Measurements from ENCODE around the gene PPEF2. TPM values are rescaled to one million over a fixed set of nuclear protein-coding genes. Genes with fewer than 3 reads are reported as not detected.

The PPEF2 gene
- total RNA-seq, 1 donor from 2014 or later = not detected

- H3K4me1 ChIP-seq (ENCODE audit: insufficient read depth, low read length) = no peaks in the 10 kb centered on the region
- no peak overlapping the region for H3K4me3 ChIP-seq (ENCODE audit: insufficient read depth, low read depth, low read length)
- peaks cover 4% of the 10 kb centered on the region for H3K27me3 ChIP-seq (ENCODE audit: insufficient read depth, low read length)
- FAIRE-seq (no peak), DNase-seq (ENCODE audit: low read depth) (no peak)
- no peaks in the 10 kb centered on the region for H3K79me2 ChIP-seq (ENCODE audit: insufficient read depth, low read length)
- H2AFZ ChIP-seq (ENCODE audit: low read depth, low read length) = no peak overlapping the region
- TF ChIP-seq, protein P1, sequence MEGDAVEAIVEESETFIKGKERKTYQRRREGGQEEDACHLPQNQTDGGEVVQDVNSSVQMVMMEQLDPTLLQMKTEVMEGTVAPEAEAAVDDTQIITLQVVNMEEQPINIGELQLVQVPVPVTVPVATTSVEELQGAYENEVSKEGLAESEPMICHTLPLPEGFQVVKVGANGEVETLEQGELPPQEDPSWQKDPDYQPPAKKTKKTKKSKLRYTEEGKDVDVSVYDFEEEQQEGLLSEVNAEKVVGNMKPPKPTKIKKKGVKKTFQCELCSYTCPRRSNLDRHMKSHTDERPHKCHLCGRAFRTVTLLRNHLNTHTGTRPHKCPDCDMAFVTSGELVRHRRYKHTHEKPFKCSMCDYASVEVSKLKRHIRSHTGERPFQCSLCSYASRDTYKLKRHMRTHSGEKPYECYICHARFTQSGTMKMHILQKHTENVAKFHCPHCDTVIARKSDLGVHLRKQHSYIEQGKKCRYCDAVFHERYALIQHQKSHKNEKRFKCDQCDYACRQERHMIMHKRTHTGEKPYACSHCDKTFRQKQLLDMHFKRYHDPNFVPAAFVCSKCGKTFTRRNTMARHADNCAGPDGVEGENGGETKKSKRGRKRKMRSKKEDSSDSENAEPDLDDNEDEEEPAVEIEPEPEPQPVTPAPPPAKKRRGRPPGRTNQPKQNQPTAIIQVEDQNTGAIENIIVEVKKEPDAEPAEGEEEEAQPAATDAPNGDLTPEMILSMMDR (IDR thresholded peaks at IDR 0.05; ENCODE audit: insufficient read depth, low read depth, low read length) = no peak
- TF ChIP-seq EZH2 (IDR thresholded peaks at IDR 0.05; ENCODE audit: insufficient read depth, low read length) = no peak
- no peaks in the 10 kb centered on the region for H4K20me1 ChIP-seq (ENCODE audit: insufficient read depth, low read length)
- no peak overlapping the region for H3K27ac ChIP-seq (ENCODE audit: low read depth, low read length)
- no peak overlapping the region for H3K4me2 ChIP-seq (ENCODE audit: low read length)
- peaks cover 7% of the 10 kb centered on the region for H3K9me3 Mint-ChIP-seq (ENCODE audit: unreplicated experiment)
- H3K9me3 ChIP-seq (ENCODE audit: insufficient read depth, low read depth, low read length) = no peaks in the 10 kb centered on the region
- no peak overlapping the region for H3K4me3 Mint-ChIP-seq (ENCODE audit: unreplicated experiment)
- no peaks in the 10 kb centered on the region for H3K4me1 Mint-ChIP-seq (ENCODE audit: low read depth, unreplicated experiment)
- no peak overlapping the region for H3K27ac Mint-ChIP-seq (ENCODE audit: unreplicated experiment)
- H3K36me3 ChIP-seq (ENCODE audit: insufficient read depth, low read length) = no peaks in the 10 kb centered on the region
- no peaks in the 10 kb centered on the region for H3K36me3 Mint-ChIP-seq (ENCODE audit: low read depth, unreplicated experiment)
- H3K27me3 Mint-ChIP-seq (ENCODE audit: low read depth, unreplicated experiment) = peaks cover 3% of the 10 kb centered on the region
- no peak overlapping the region for H3K9ac ChIP-seq (ENCODE audit: low read length)
Observed at GRCh38 chr4:75898536-75898935, 3.7 kb downstream of the PPEF2 start.

DNA sequence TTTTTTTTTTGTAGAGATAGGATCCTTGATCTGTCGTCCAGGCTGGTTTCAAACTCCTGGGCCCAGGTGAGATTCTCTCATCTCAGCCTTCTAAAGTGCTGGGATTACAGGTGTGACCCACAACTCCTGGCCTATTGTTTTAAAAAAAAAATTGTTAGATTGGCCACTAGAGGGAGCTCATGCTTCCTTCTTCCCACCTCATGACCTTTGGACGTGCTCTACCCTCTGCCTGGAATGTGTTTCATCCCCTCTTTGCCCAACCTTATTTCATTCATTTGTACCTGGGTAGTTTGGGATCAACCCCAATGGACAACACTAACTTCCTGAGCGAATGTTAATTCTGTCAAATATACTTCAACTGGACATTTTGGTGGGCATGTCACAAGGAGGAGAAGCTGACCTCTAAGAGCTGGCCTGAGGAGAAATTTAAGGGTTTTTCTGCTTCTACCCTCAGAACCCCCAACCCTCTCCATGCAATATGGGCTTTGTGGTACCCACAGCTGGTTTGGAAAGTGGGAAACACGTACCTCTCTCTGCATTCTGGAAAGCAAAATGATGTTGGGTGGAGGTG is 6.4 kb downstream of the PPEF2 start:
- Histone ChIP-seq H3K4me2 (ENCODE audit: low read length) (no peak overlapping the region), H3K4me3 (ENCODE audit: insufficient read depth, low read depth, low read length) (no peak overlapping the region), H3K27ac (ENCODE audit: low read depth, low read length) (no peak overlapping the region), H3K4me1 (ENCODE audit: insufficient read depth, low read length) (no peaks in the 10 kb centered on the region), H3K79me2 (ENCODE audit: insufficient read depth, low read length) (no peaks in the 10 kb centered on the region), H2AFZ (ENCODE audit: low read depth, low read length) (no peak overlapping the region), H3K27me3 (ENCODE audit: insufficient read depth, low read length) (no peaks in the 10 kb centered on the region), H3K9me3 (ENCODE audit: insufficient read depth, low read depth, low read length) (no peaks in the 10 kb centered on the region), H3K36me3 (ENCODE audit: insufficient read depth, low read length) (no peaks in the 10 kb centered on the region), H4K20me1 (ENCODE audit: insufficient read depth, low read length) (no peaks in the 10 kb centered on the region), H3K9ac (ENCODE audit: low read length) (no peak overlapping the region)
- no peak overlapping the region for H3K27ac Mint-ChIP-seq (ENCODE audit: unreplicated experiment)
- peak; percentile 41 for FAIRE-seq
- peaks cover 7% of the 10 kb centered on the region for H3K9me3 Mint-ChIP-seq (ENCODE audit: unreplicated experiment)
- TF ChIP-seq, protein P1 (IDR thresholded peaks at IDR 0.05; ENCODE audit: insufficient read depth, low read depth, low read length) = peak; percentile 51
- no peak for TF ChIP-seq EZH2 (IDR thresholded peaks at IDR 0.05; ENCODE audit: insufficient read depth, low read length)
- no peaks in the 10 kb centered on the region for H3K36me3 Mint-ChIP-seq (ENCODE audit: low read depth, unreplicated experiment)
- H3K4me3 Mint-ChIP-seq (ENCODE audit: unreplicated experiment) = no peak overlapping the region
- DNase-seq (ENCODE audit: low read depth) = no peak
- H3K27me3 Mint-ChIP-seq (ENCODE audit: low read depth, unreplicated experiment) = peaks cover 3% of the 10 kb centered on the region
- no peaks in the 10 kb centered on the region for H3K4me1 Mint-ChIP-seq (ENCODE audit: low read depth, unreplicated experiment)

GRCh38 chr4:75892508-75892907 is 9.7 kb downstream of the PPEF2 start:
- Histone ChIP-seq H3K9ac (ENCODE audit: low read length) (no peak overlapping the region), H3K4me3 (ENCODE audit: insufficient read depth, low read depth, low read length) (no peak overlapping the region), H3K36me3 (ENCODE audit: insufficient read depth, low read length) (no peaks in the 10 kb centered on the region), H2AFZ (ENCODE audit: low read depth, low read length) (no peak overlapping the region), H3K4me2 (ENCODE audit: low read length) (no peak overlapping the region), H3K9me3 (ENCODE audit: insufficient read depth, low read depth, low read length) (no peaks in the 10 kb centered on the region), H3K27ac (ENCODE audit: low read depth, low read length) (no peak overlapping the region), H3K4me1 (ENCODE audit: insufficient read depth, low read length) (no peaks in the 10 kb centered on the region), H3K27me3 (ENCODE audit: insufficient read depth, low read length) (no peaks in the 10 kb centered on the region), H3K79me2 (ENCODE audit: insufficient read depth, low read length) (no peaks in the 10 kb centered on the region), H4K20me1 (ENCODE audit: insufficient read depth, low read length) (no peaks in the 10 kb centered on the region)
- Mint-ChIP-seq H3K4me1 (ENCODE audit: low read depth, unreplicated experiment) (no peaks in the 10 kb centered on the region), H3K4me3 (ENCODE audit: unreplicated experiment) (no peak overlapping the region), H3K36me3 (ENCODE audit: low read depth, unreplicated experiment) (no peaks in the 10 kb centered on the region), H3K27me3 (ENCODE audit: low read depth, unreplicated experiment) (peaks cover 3% of the 10 kb centered on the region), H3K27ac (ENCODE audit: unreplicated experiment) (no peak overlapping the region), H3K9me3 (ENCODE audit: unreplicated experiment) (peaks cover 2% of the 10 kb centered on the region)
- TF ChIP-seq EZH2 (IDR thresholded peaks at IDR 0.05; ENCODE audit: insufficient read depth, low read length) = no peak
- TF ChIP-seq, protein P1 (IDR thresholded peaks at IDR 0.05; ENCODE audit: insufficient read depth, low read depth, low read length) = peak; percentile 11
- DNase-seq (ENCODE audit: low read depth) (no peak), FAIRE-seq (no peak)

Data from astrocyte (in vitro differentiated cells and primary cell).